WTC11 (cell line): ENCODE results near the gene SOX5. TPM values are rescaled to one million over a fixed set of nuclear protein-coding genes. Genes with fewer than 3 reads are reported as not detected.

Experiments used
- ATAC-seq: fragments of 200-7000 bp; cut with Tn5 transposase; 2 replicates; pipeline ENCODE4 v1.10.0; 2021; ENCODE audit warnings: mild to moderate bottlenecking, moderate library complexity
- CTCF ChIA-PET: fragments of 300-600 bp; sonication (Branson Sonifier 250); formaldehyde crosslinking; loops from one replicate; lab custom pipeline; 2021; ENCODE audit warnings: antibody characterized with exemption; lab: Charles Lee
- POLR2A ChIA-PET: fragments of 350-600 bp; sonication (Branson Sonifier 250); formaldehyde crosslinking; loops from one replicate; lab custom pipeline; 2021; ENCODE audit warnings: antibody characterized with exemption; lab: Charles Lee
- DNase-seq: peaks from one replicate; pipeline ENCODE4 v3.0.0; 2021; ENCODE audit warnings: low spot score
- H3K27ac Mint-ChIP-seq: 2 replicates; pipeline ENCODE4 v1.8.0; 2021; ENCODE audit warnings: mixed read lengths
- H3K27me3 Mint-ChIP-seq: 2 replicates; pipeline ENCODE4 v1.8.0; 2021; ENCODE audit warnings: low read depth, mild to moderate bottlenecking, moderate library complexity, mixed read lengths
- H3K36me3 Mint-ChIP-seq: 2 replicates; pipeline ENCODE4 v1.8.0; 2021; ENCODE audit warnings: mixed read lengths
- H3K4me1 Mint-ChIP-seq: 2 replicates; pipeline ENCODE4 v1.8.0; 2022; ENCODE audit warnings: mixed read lengths
- H3K4me3 Mint-ChIP-seq: 2 replicates; pipeline ENCODE4 v1.8.0; 2021; ENCODE audit warnings: mild to moderate bottlenecking, moderate library complexity, mixed read lengths
- H3K9me3 Mint-ChIP-seq: 2 replicates; pipeline ENCODE4 v1.8.0; 2021; ENCODE audit warnings: mixed read lengths
- AFF4 ChIP-seq: sonication (generic); formaldehyde crosslinking; IDR thresholded peaks from 2 replicates; pipeline ENCODE4 v1.8.1; 2023; ENCODE audit warnings: mild to moderate bottlenecking, missing genetic modification reagents, borderline replicate concordance
- ATF3 ChIP-seq: sonication (generic); formaldehyde crosslinking; conservative IDR thresholded peaks from 2 replicates; pipeline ENCODE4 v1.8.1; 2022; ENCODE audit warnings: mild to moderate bottlenecking, missing genetic modification reagents
- ESRRA ChIP-seq: sonication (generic); formaldehyde crosslinking; IDR thresholded peaks from 2 replicates; pipeline ENCODE4 v1.8.1; 2022; ENCODE audit warnings: mild to moderate bottlenecking, missing genetic modification reagents, borderline replicate concordance
- OVOL2 ChIP-seq: fragments of 250-450 bp; sonication (Bioruptor Pico); IDR thresholded peaks from 2 replicates; pipeline ENCODE4 v1.9.0; 2021; ENCODE audit warnings: mild to moderate bottlenecking, borderline replicate concordance
- RELA ChIP-seq: sonication (generic); formaldehyde crosslinking; IDR thresholded peaks from 2 replicates; pipeline ENCODE4 v1.8.1; 2022; ENCODE audit warnings: missing genetic modification reagents, mild to moderate bottlenecking, borderline replicate concordance
- SOX15 ChIP-seq: fragments of 250-450 bp; sonication (Bioruptor Pico); IDR thresholded peaks from 2 replicates; pipeline ENCODE4 v1.9.0; 2021; ENCODE audit warnings: mild to moderate bottlenecking
- TEAD4 ChIP-seq: sonication (generic); formaldehyde crosslinking; IDR thresholded peaks from 2 replicates; pipeline ENCODE4 v1.8.0; 2022; ENCODE audit warnings: mild to moderate bottlenecking, missing genetic modification reagents
- ZBTB21 ChIP-seq: sonication (generic); formaldehyde crosslinking; IDR thresholded peaks from 2 replicates; pipeline ENCODE4 v1.8.1; 2023; ENCODE audit warnings: mild to moderate bottlenecking, missing genetic modification reagents, borderline replicate concordance
- ZNF219 ChIP-seq: sonication (generic); formaldehyde crosslinking; IDR thresholded peaks from 2 replicates; pipeline ENCODE4 v1.8.0; 2023; ENCODE audit warnings: missing genetic modification reagents, mild to moderate bottlenecking, borderline replicate concordance
- ZNF416 ChIP-seq: fragments of 250-450 bp; sonication (Bioruptor Pico); IDR thresholded peaks from 2 replicates; pipeline ENCODE4 v1.9.0; 2021; ENCODE audit warnings: mild to moderate bottlenecking, inconsistent platforms
- total RNA-seq: library from RNA; stranded (reverse); gene quantifications from 3 replicates; pipeline ENCODE4 v1.2.3, GENCODE V29; 2021
- TF ChIP-seq, protein P1 (sequence below): sonication (generic); formaldehyde crosslinking; IDR thresholded peaks from 2 replicates; pipeline ENCODE4 v1.8.0; 2022; ENCODE audit warnings: mild to moderate bottlenecking, missing genetic modification reagents
- TF ChIP-seq, protein P2 (sequence below): fragments of 250-450 bp; sonication (Bioruptor Pico); IDR thresholded peaks from 2 replicates; pipeline ENCODE4 v1.9.0; 2021; ENCODE audit warnings: mild to moderate bottlenecking
- TF ChIP-seq, protein P3 (sequence below): fragments of 250-450 bp; sonication (Bioruptor Pico); conservative IDR thresholded peaks from 2 replicates; pipeline ENCODE4 v1.9.0; 2021; ENCODE audit warnings: mild to moderate bottlenecking
- TF ChIP-seq, protein P4 (sequence below): sonication (generic); formaldehyde crosslinking; IDR thresholded peaks from 2 replicates; pipeline ENCODE4 v1.8.1; 2022; ENCODE audit warnings: missing genetic modification reagents, borderline replicate concordance
- TF ChIP-seq, protein P5 (sequence below): sonication (generic); formaldehyde crosslinking; IDR thresholded peaks from 2 replicates; pipeline ENCODE4 v1.8.1; 2022; ENCODE audit warnings: mild to moderate bottlenecking, moderate library complexity, missing genetic modification reagents

The SOX5 gene
- total RNA-seq, 1 experiment from 2014 or later = 2.3 TPM

GRCh38 chr12:23950775-23951451, 1.4 kb upstream of the SOX5 start:
- TF ChIP-seq ZNF219 (CRISPR knock-in tag) = no peak
- TF ChIP-seq OVOL2 = no peak
- TF ChIP-seq, protein P1, sequence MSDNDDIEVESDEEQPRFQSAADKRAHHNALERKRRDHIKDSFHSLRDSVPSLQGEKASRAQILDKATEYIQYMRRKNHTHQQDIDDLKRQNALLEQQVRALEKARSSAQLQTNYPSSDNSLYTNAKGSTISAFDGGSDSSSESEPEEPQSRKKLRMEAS (CRISPR knock-in tag) = no peak
- no peak for TF ChIP-seq RELA (CRISPR knock-in tag)
- TF ChIP-seq, protein P2, sequence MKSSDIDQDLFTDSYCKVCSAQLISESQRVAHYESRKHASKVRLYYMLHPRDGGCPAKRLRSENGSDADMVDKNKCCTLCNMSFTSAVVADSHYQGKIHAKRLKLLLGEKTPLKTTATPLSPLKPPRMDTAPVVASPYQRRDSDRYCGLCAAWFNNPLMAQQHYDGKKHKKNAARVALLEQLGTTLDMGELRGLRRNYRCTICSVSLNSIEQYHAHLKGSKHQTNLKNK (CRISPR knock-in tag) = no peak
- TF ChIP-seq, protein P3, sequence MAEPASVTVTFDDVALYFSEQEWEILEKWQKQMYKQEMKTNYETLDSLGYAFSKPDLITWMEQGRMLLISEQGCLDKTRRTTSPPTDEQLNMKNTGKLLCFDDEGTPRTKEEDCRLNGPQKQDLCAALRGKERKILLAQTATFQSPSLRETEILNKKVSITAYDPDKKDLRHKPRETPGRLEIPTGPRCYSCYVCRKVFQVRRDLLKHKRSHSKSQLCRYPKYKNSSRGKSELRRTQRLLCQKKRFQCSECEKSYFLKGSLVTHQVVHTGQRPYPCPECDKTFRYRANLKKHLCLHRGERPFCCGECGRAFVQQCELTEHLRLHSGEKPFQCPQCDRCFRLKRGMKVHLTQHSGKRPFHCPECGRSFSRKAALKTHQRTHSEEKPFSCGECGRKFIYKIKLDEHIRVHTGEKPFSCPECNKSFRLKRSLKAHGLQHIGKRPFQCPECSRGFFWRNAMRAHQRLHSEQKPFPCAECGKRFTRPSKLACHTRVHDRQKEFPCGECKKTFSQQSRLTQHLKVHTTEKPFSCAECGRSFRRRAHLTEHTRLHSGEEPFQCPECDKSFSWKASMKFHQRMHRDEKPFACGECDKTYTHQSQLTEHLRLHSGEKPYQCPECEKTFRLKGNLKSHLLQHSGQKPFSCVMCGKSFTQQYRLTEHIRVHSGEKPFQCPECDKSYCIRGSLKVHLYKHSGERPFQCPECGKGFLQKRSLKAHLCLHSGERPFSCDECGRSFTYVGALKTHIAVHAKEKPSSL (CRISPR knock-in tag) = no peak
- TF ChIP-seq ESRRA (CRISPR knock-in tag) = no peak
- no peak for TF ChIP-seq ATF3 (CRISPR knock-in tag)
- TF ChIP-seq, protein P4, sequence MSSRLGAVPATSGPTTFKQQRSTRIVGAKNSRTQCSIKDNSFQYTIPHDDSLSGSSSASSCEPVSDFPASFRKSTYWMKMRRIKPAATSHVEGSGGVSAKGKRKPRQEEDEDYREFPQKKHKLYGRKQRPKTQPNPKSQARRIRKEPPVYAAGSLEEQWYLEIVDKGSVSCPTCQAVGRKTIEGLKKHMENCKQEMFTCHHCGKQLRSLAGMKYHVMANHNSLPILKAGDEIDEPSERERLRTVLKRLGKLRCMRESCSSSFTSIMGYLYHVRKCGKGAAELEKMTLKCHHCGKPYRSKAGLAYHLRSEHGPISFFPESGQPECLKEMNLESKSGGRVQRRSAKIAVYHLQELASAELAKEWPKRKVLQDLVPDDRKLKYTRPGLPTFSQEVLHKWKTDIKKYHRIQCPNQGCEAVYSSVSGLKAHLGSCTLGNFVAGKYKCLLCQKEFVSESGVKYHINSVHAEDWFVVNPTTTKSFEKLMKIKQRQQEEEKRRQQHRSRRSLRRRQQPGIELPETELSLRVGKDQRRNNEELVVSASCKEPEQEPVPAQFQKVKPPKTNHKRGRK (CRISPR knock-in tag) = no peak
- TF ChIP-seq ZNF416 = no peak
- TF ChIP-seq TEAD4 (CRISPR knock-in tag) = no peak
- no peak for TF ChIP-seq AFF4 (CRISPR knock-in tag)
- TF ChIP-seq SOX15 (CRISPR knock-in tag) = no peak
- no peak for TF ChIP-seq ZBTB21 (CRISPR knock-in tag)
- TF ChIP-seq, protein P5, sequence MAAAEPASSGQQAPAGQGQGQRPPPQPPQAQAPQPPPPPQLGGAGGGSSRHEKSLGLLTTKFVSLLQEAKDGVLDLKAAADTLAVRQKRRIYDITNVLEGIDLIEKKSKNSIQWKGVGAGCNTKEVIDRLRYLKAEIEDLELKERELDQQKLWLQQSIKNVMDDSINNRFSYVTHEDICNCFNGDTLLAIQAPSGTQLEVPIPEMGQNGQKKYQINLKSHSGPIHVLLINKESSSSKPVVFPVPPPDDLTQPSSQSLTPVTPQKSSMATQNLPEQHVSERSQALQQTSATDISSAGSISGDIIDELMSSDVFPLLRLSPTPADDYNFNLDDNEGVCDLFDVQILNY = no peak

More at GRCh38 chr12:23950775-23951451, 1.4 kb upstream of the SOX5 start:
- ATAC-seq = peak; percentile 55
- no peak overlapping the region for H3K27ac Mint-ChIP-seq
- no peaks in the 10 kb centered on the region for H3K4me1 Mint-ChIP-seq
- POLR2A ChIA-PET = no interaction called here
- H3K36me3 Mint-ChIP-seq = no peaks in the 10 kb centered on the region
- peak; percentile 12 for DNase-seq
- peaks cover 3% of the 10 kb centered on the region for H3K9me3 Mint-ChIP-seq
- H3K27me3 Mint-ChIP-seq = no peaks in the 10 kb centered on the region
- H3K4me3 Mint-ChIP-seq = no peak overlapping the region
- CTCF ChIA-PET = interaction anchor here (1.0 kb wide), 1 partner anchor 611 kb away, joined by 6 read pairs; no protein-coding TSS in a partner anchor
